HepG2 (cell line): ENCODE results near the gene SPECC1L. TPM values are rescaled to one million over a fixed set of nuclear protein-coding genes. Genes with fewer than 3 reads are reported as not detected.

ENCODE experiments used
- ATAC-seq: fragments of 200-7000 bp; cut with Tn5 transposase; 3 replicates; pipeline ENCODE4 v1.9.1; 2020; ENCODE audit warnings: mild to moderate bottlenecking, moderate library complexity
- BruUV-seq: library from RNA; stranded (reverse); fragments of 400-500 nt; replicated peaks from 2 replicates; lab custom pipeline; 2021; lab: Mats Ljungman, UMichigan
- CTCF ChIA-PET: fragments of 300-600 bp; formaldehyde crosslinking; extraction: SDS; loops from one replicate; lab custom pipeline; 2021; ENCODE audit warnings: low total read pairs, inconsistent platforms, low intra/inter-chr PET ratio; lab: Yijun Ruan, JAX
- POLR2A ChIA-PET: fragments of 350-600 bp; sonication (Branson Sonifier 250); formaldehyde crosslinking; loops from one replicate; lab custom pipeline; 2020; ENCODE audit warnings: antibody characterized with exemption, inconsistent platforms; lab: Yijun Ruan, JAX
- DNase-seq: peaks from one replicate; pipeline ENCODE4 v3.0.0-alpha.2; 2015; ENCODE audit warnings: low spot score
- FAIRE-seq: peaks from 3 replicates; lab custom pipeline; 2011; peaks lifted over from hg19 to GRCh38; lab: Jason Lieb, UNC
- H2AFZ ChIP-seq: one replicate; pipeline ENCODE4 v1.6.1; 2011; ENCODE audit warnings: low read length, inconsistent platforms
- H3K27ac ChIP-seq: fragments of 300-600 bp; 3 replicates; pipeline ENCODE4 v1.8.0; 2011; ENCODE audit warnings: mixed run types, mild to moderate bottlenecking, mixed read lengths, low read length, inconsistent platforms; ENCODE audit not compliant: insufficient read depth; ENCODE audit errors: extremely low read length
- H3K27me3 ChIP-seq, 2 experiments: fragments of 200-600 bp in 1 of 2; 2 replicates in 1 of 2; 3 replicates in 1 of 2; pipeline versions ENCODE4 v1.6.0 to v1.8.0; 2011; ENCODE audit warnings: low read length in 2 of 2, mild to moderate bottlenecking in 2 of 2, moderate library complexity in 2 of 2, inconsistent platforms in 1 of 2; ENCODE audit not compliant: insufficient read depth in 2 of 2, control insufficient read depth in 1 of 2
- H3K36me3 ChIP-seq, 2 experiments: fragments of 200-600 bp in 1 of 2; replicated peaks in 1 of 2; 2 replicates in 1 of 2; 3 replicates in 1 of 2; pipeline versions ENCODE4 v1.5.1 to v1.8.0; 2011; ENCODE audit warnings: low read length in 2 of 2, inconsistent platforms in 1 of 2; ENCODE audit not compliant: insufficient read depth in 2 of 2, control insufficient read depth in 1 of 2
- H3K4me1 ChIP-seq: 2 replicates; pipeline ENCODE4 v1.5.1; 2012; ENCODE audit warnings: low read length, inconsistent platforms; ENCODE audit not compliant: insufficient read depth
- H3K4me2 ChIP-seq: 2 replicates; pipeline ENCODE4 v1.6.0; 2011; ENCODE audit warnings: low read depth, low read length, inconsistent platforms
- H3K4me3 ChIP-seq, 3 experiments: fragments of 200-600 bp in 1 of 3; sonication (generic), shearing (Covaris generic) in 1 of 3; replicated peaks in 1 of 3; 2 replicates each; pipeline ENCODE4 v1.5.1; 2011 to 2016; ENCODE audit warnings: low read length in 3 of 3, inconsistent platforms in 2 of 3, low read depth in 2 of 3, mild to moderate bottlenecking in 2 of 3, control low read depth in 1 of 3, mixed read lengths in 1 of 3; ENCODE audit not compliant: insufficient read depth in 1 of 3
- H3K79me2 ChIP-seq: one replicate; pipeline ENCODE4 v1.6.1; 2011; ENCODE audit warnings: low read length, inconsistent platforms; ENCODE audit not compliant: insufficient read depth
- H3K9ac ChIP-seq: 2 replicates; pipeline ENCODE4 v1.6.0; 2011; ENCODE audit warnings: mild to moderate bottlenecking, low read depth, low read length, inconsistent platforms; ENCODE audit not compliant: insufficient read depth
- H3K9me3 ChIP-seq: 2 replicates; pipeline ENCODE4 v1.5.1; 2012; ENCODE audit warnings: mild to moderate bottlenecking, low read length
- H4K20me1 ChIP-seq: 2 replicates; pipeline ENCODE4 v1.6.0; 2011; ENCODE audit warnings: inconsistent platforms, mild to moderate bottlenecking, low read length, moderate library complexity; ENCODE audit not compliant: insufficient read depth
- CCDC6 ChIP-seq: sonication (generic); formaldehyde crosslinking; IDR thresholded peaks from 2 replicates; pipeline ENCODE4 v1.8.1; 2022; ENCODE audit warnings: mild to moderate bottlenecking, missing genetic modification reagents, moderate library complexity
- CHD4 ChIP-seq: fragments of 200-600 bp; sonication (generic); IDR thresholded peaks from 2 replicates; pipeline ENCODE4 v1.7.0; 2017; ENCODE audit warnings: mild to moderate bottlenecking, low read length, borderline replicate concordance
- EZH2 ChIP-seq: conservative IDR thresholded peaks from 2 replicates; pipeline ENCODE4 v1.6.1; 2012; ENCODE audit warnings: mild to moderate bottlenecking, low read depth, low read length, moderate library complexity
- FUBP1 ChIP-seq: sonication (generic); formaldehyde crosslinking; IDR thresholded peaks from 2 replicates; pipeline ENCODE4 v1.5.1; 2020; ENCODE audit warnings: missing genetic modification reagents, mild to moderate bottlenecking, borderline replicate concordance
- HNRNPL ChIP-seq: fragments of 200-400 bp; formaldehyde crosslinking; IDR thresholded peaks from 2 replicates; pipeline ENCODE4 v1.6.1; 2017; ENCODE audit warnings: mild to moderate bottlenecking, low read depth, low read length
- RFX3 ChIP-seq: IDR thresholded peaks from 2 replicates; pipeline ENCODE4 v1.6.1; 2016; ENCODE audit warnings: missing biosample characterization, missing genetic modification reagents
- RFX5 ChIP-seq: IDR thresholded peaks from 2 replicates; pipeline ENCODE4 v1.6.1; 2011; ENCODE audit warnings: low read depth, low read length, improper control_type of control experiment
- RFXANK ChIP-seq: IDR thresholded peaks from 2 replicates; pipeline ENCODE4 v1.6.1; 2016
- TAF1 ChIP-seq: sonication (generic); formaldehyde crosslinking; IDR thresholded peaks from 2 replicates; pipeline ENCODE4 v1.4.0; 2020; ENCODE audit warnings: missing genetic modification reagents
- ZC3H13 ChIP-seq: sonication (generic); formaldehyde crosslinking; IDR thresholded peaks from 2 replicates; pipeline ENCODE4 v1.8.1; 2023; ENCODE audit warnings: mild to moderate bottlenecking, missing genetic modification reagents, moderate library complexity
- ZNF512 ChIP-seq: sonication (generic); formaldehyde crosslinking; IDR thresholded peaks from 2 replicates; pipeline ENCODE4 v1.4.0; 2020; ENCODE audit warnings: mild to moderate bottlenecking, missing genetic modification reagents
- ZNF687 ChIP-seq: sonication (generic); formaldehyde crosslinking; IDR thresholded peaks from 2 replicates; pipeline ENCODE4 v1.5.1; 2020; ENCODE audit warnings: mild to moderate bottlenecking, missing genetic modification reagents, moderate library complexity
- WGBS: methylation state at CpG from one replicate; pipeline ENCODE4 v1.1.6; 2017; ENCODE audit warnings: low lambda C conversion rate; 5-methylcytosine and 5-hydroxymethylcytosine counted together
- in situ Hi-C: cut with HindIII; loops from 2 replicates; pipeline ENCODE4 v1.10.0; 2017; ENCODE audit warnings: low pct_unique_long_range_greater_than_20kb; ENCODE audit not compliant: extremely low pct_ligation_motif_present
- intact Hi-C: fragments of 100-400 bp; cut with micrococcal nuclease; formaldehyde crosslinking; loops from one replicate; pipeline ENCODE4 v1.10.0; 2022; ENCODE audit not compliant: unreplicated experiment
- polyA plus RNA-seq, 8 experiments: library from polyadenylated mRNA; depleted of rRNA in 3 of 8; stranded (reverse) in 7 of 8; unstranded in 1 of 8; fragments of >200 nt; fragmentation: Illumina TruSeq in 4 of 8; extraction: Trizol in 4 of 8; gene quantifications; 2 replicates each; pipeline versions ENCODE4 v1.2.1 to v1.2.3, GENCODE V29; 2011 to 2016; ENCODE audit warnings: low read depth in 4 of 8, missing spikeins in 1 of 8, mixed read lengths in 1 of 8; ENCODE audit not compliant: insufficient read depth in 1 of 8
- total RNA-seq, 5 experiments: library from RNA; depleted of rRNA; stranded (reverse); fragments of >200 nt; fragmentation: Illumina TruSeq; extraction: Trizol; gene quantifications; 2 replicates each; pipeline ENCODE4 v1.2.3, GENCODE V29; 2016; ENCODE audit warnings: low read depth in 1 of 5
- TF ChIP-seq, protein P1 (sequence below): sonication (generic); formaldehyde crosslinking; IDR thresholded peaks from 2 replicates; pipeline ENCODE4 v1.4.0; 2020; ENCODE audit warnings: missing genetic modification reagents, borderline replicate concordance

SPECC1L gene
- total and polyA plus RNA-seq, 2 of the 13 experiments (the other 11 are each of a cell fraction or from before 2014, with no cell fraction given): 14.1 to 30.3 TPM

- in situ Hi-C loops (no loop called here), intact Hi-C loops (no loop called here)
- CTCF ChIA-PET: no interaction called here
- no peak overlapping the region for H2AFZ ChIP-seq
- H3K4me2 ChIP-seq: no peak overlapping the region
- WGBS: 81% methylated on average over 11 of the region's 22 CpGs
- BruUV-seq: no TSS peak
- H4K20me1 ChIP-seq: no peaks in the 10 kb centered on the region
- ATAC-seq (no peak), FAIRE-seq (no peak), DNase-seq (no peak)
- peaks cover 36% of the 10 kb centered on the region for H3K4me1 ChIP-seq
- POLR2A ChIA-PET: interaction anchor here (0.7 kb wide), 1 partner anchor 77 kb away, joined by 3 read pairs; no protein-coding TSS in a partner anchor
- no peaks in the 10 kb centered on the region for H3K79me2 ChIP-seq
- no peak overlapping the region for H3K9ac ChIP-seq
- H3K27me3 ChIP-seq: peaks cover 0 to 3% of the 10 kb centered on the region in 2 experiments; a peak in 2 of 5 replicates
- H3K36me3 ChIP-seq: no peaks in the 10 kb centered on the region
- H3K9me3 ChIP-seq: no peaks in the 10 kb centered on the region
- H3K4me3 ChIP-seq: no peak overlapping the region
- H3K27ac ChIP-seq: no peak overlapping the region
- no peak for TF ChIP-seq ZNF687 (CRISPR knock-in tag)
- TF ChIP-seq RFXANK (CRISPR knock-in tag): peak; percentile 93
- TF ChIP-seq, protein P1, sequence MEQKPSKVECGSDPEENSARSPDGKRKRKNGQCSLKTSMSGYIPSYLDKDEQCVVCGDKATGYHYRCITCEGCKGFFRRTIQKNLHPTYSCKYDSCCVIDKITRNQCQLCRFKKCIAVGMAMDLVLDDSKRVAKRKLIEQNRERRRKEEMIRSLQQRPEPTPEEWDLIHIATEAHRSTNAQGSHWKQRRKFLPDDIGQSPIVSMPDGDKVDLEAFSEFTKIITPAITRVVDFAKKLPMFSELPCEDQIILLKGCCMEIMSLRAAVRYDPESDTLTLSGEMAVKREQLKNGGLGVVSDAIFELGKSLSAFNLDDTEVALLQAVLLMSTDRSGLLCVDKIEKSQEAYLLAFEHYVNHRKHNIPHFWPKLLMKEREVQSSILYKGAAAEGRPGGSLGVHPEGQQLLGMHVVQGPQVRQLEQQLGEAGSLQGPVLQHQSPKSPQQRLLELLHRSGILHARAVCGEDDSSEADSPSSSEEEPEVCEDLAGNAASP (CRISPR knock-in tag): no peak
- no peak for TF ChIP-seq CCDC6 (CRISPR knock-in tag)
- TF ChIP-seq ZNF512 (CRISPR knock-in tag): no peak
- TF ChIP-seq TAF1 (CRISPR knock-in tag): no peak
- no peak for TF ChIP-seq RFX3 (CRISPR knock-in tag)
- no peak for TF ChIP-seq FUBP1 (CRISPR knock-in tag)
- no peak for TF ChIP-seq EZH2
- TF ChIP-seq ZC3H13 (CRISPR knock-in tag): no peak
- TF ChIP-seq HNRNPL: 0 out of 2 replicates have a peak, but pooled peaks have one; percentile 10
- peak; percentile 58; the same call in 1 of the 2 replicates for TF ChIP-seq CHD4
- peak; percentile 95 for TF ChIP-seq RFX5
Measured at GRCh38 chr22:24429411-24430365, 159.1 kb downstream of the SPECC1L start.
